Neural cell (in vitro differentiated cells): Measurements from ENCODE around the gene USF1.

Experiments
- CTCF ChIP-seq: fragments of 450-650 bp; IDR thresholded peaks from 2 replicates; pipeline ENCODE4 v1.5.1; 2014; ENCODE audit warnings: antibody characterized with exemption, mild to moderate bottlenecking, moderate library complexity; ENCODE audit not compliant: poor library complexity, severe bottlenecking
- EP300 ChIP-seq: fragments of 450-650 bp; conservative IDR thresholded peaks from 2 replicates; pipeline ENCODE4 v1.6.1; 2014; ENCODE audit warnings: antibody characterized with exemption, mild to moderate bottlenecking, moderate library complexity; ENCODE audit not compliant: poor library complexity, severe bottlenecking
- EZH2 ChIP-seq: fragments of 200-600, 300-800 bp; shearing (Covaris generic), sonication (generic); IDR thresholded peaks from 2 replicates; pipeline ENCODE4 v1.6.1; 2014; ENCODE audit warnings: antibody characterized with exemption, low read length, borderline replicate concordance, mild to moderate bottlenecking; ENCODE audit not compliant: insufficient read depth, poor library complexity, severe bottlenecking
- MXI1 ChIP-seq: fragments of 450-650 bp; conservative IDR thresholded peaks from 2 replicates; pipeline ENCODE4 v1.6.1; 2014; ENCODE audit warnings: antibody characterized with exemption, mild to moderate bottlenecking; ENCODE audit not compliant: poor library complexity, severe bottlenecking
- POLR2AphosphoS5 ChIP-seq: IDR thresholded peaks from 2 replicates; pipeline ENCODE4 v1.6.1; 2012

DNA sequence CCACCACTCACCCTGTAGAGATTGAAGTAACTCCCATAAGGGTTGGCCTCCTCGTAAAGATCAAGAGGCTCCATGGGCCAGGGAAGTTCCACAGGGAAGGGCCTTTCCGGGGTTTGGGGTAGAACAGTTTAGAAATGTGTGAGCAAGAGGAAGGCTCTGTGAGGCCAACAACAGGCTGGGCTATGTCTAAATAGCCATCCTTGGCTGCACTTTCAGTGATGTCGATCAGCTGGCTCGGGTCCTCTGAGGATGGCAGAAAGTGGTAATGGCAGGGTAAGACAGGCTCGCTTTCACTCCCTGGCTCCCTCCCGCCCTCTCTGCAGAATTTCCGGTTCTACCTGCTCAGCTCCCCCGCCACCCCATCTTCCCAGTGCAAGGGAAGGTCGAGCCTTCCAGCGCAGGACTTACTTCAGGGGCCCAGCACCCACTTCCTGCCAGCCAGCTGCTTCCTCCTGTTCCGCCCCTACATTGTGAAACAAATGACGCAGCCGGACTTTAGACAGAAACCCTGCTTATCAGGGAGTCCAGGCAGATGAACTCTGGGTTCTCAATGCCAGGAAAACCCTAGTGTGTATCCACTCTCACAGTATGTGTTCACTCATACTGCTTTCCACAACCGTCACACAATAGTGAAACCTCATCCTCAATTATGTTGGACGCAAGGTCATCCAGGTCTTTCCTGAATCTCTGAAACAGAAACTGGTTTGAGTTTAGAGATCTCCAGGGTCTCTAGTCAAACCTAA, 32.1 kb downstream of the USF1 start:
- TF ChIP-seq EZH2 (no peak), CTCF (no peak), POLR2AphosphoS5 (no peak), EP300 (no peak), MXI1 (no peak)
